Endothelial cell (in vitro differentiated cells): ENCODE results near the gene MAP4K5. TPM values are rescaled to one million over a fixed set of nuclear protein-coding genes. Genes with fewer than 3 reads are reported as not detected.

ENCODE experiments used
- DNase-seq: peaks from one replicate; pipeline ENCODE4 v3.0.0; 2021; ENCODE audit warnings: low spot score
- H3K27ac Mint-ChIP-seq: one replicate; pipeline ENCODE4 v1.8.0; 2021; ENCODE audit warnings: mixed read lengths, inconsistent platforms; ENCODE audit not compliant: unreplicated experiment
- H3K27me3 Mint-ChIP-seq: one replicate; pipeline ENCODE4 v1.8.0; 2021; ENCODE audit warnings: mild to moderate bottlenecking, moderate library complexity, mixed read lengths, inconsistent platforms; ENCODE audit not compliant: unreplicated experiment
- H3K36me3 Mint-ChIP-seq: one replicate; pipeline ENCODE4 v1.8.0; 2021; ENCODE audit warnings: mild to moderate bottlenecking, low read depth, mixed read lengths, inconsistent platforms; ENCODE audit not compliant: unreplicated experiment
- H3K4me1 Mint-ChIP-seq: one replicate; pipeline ENCODE4 v1.8.0; 2021; ENCODE audit warnings: mild to moderate bottlenecking, mixed read lengths, inconsistent platforms; ENCODE audit not compliant: unreplicated experiment
- H3K4me3 Mint-ChIP-seq: one replicate; pipeline ENCODE4 v1.8.0; 2021; ENCODE audit warnings: mild to moderate bottlenecking, mixed read lengths, inconsistent platforms; ENCODE audit not compliant: unreplicated experiment
- H3K9me3 Mint-ChIP-seq: one replicate; pipeline ENCODE4 v1.8.0; 2021; ENCODE audit warnings: mixed read lengths, inconsistent platforms; ENCODE audit not compliant: unreplicated experiment
- CTCF ChIP-seq: fragments of 200-600 bp; sonication (generic); IDR thresholded peaks from one replicate; pipeline ENCODE4 v1.5.0; 2021; ENCODE audit warnings: antibody characterized with exemption; ENCODE audit not compliant: unreplicated experiment
- long read RNA-seq: library from polyadenylated mRNA; unstranded; transcript quantifications from one replicate; pipeline ENCODE4 v2.0.0, GENCODE V29; 2020; ENCODE audit not compliant: unreplicated experiment
- total RNA-seq: library from RNA; stranded (reverse); fragmentation: NEBNext Ultra II Directional; extraction: Animal tissue kit (Norgen Biotek cat#: 25700); gene quantifications from one replicate; pipeline ENCODE4 v1.2.1, GENCODE V29; 2021; ENCODE audit not compliant: unreplicated experiment

Gene MAP4K5
- 99.3 TPM for total RNA-seq
- long read RNA-seq, partial matches to known transcripts = 12 of 16 reads
- long read RNA-seq, other reads (novel, unspliced or antisense) = 3 of 16 reads

DNA sequence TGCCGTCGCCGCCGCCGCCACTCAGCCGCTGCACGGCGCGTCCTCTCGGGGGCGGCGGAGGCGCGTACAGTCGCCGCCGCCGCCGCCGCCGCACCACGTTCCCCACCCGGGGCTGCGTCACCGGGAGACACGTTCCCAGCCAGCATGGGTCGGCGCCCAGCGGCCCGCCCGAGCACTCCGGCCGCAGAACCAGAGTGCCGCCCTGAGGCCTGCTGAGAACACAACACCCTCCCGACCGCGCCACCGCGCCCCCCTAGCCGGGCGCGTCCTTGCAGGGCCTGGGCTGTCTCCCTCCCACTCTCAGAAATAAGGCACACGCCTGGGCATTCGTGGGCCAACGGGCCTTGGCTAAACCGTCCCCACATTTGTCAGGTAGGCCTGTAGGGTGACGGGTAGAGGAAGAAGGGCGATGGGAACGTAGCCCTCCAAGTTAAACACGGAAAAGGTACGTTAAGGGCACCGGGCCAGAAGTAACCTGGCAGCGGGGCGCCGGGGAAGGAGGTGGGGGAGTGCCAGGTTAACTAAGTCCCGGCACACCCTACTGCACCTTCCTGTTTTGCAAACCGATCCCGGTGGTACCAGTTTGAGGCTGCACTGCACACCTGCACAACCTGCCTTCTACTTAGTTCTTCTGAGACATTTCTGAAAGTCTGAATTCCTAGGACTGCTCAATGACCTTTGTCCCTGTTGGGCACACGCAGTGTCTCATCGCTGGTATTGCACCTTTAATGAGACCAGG lies at the start of gene MAP4K5:
Gene MAP4K5, minus strand, starts transcription at position 68 of the 739 bp plus-strand sequence. CDS start 520 bp downstream, outside the sequence.
- peaks cover 36% of the 10 kb centered on the region for H3K4me1 Mint-ChIP-seq
- no peaks in the 10 kb centered on the region for H3K9me3 Mint-ChIP-seq
- peak within 1 kb of the TSS; percentile 85 for H3K27ac Mint-ChIP-seq
- H3K27me3 Mint-ChIP-seq = peaks cover 6% of the 10 kb centered on the region
- H3K4me3 Mint-ChIP-seq = peak within 1 kb of the TSS; percentile 98
- peak; percentile 72 for TF ChIP-seq CTCF
- DNase-seq = peak; percentile 93
- peaks cover 15% of the 10 kb centered on the region for H3K36me3 Mint-ChIP-seq

DNA sequence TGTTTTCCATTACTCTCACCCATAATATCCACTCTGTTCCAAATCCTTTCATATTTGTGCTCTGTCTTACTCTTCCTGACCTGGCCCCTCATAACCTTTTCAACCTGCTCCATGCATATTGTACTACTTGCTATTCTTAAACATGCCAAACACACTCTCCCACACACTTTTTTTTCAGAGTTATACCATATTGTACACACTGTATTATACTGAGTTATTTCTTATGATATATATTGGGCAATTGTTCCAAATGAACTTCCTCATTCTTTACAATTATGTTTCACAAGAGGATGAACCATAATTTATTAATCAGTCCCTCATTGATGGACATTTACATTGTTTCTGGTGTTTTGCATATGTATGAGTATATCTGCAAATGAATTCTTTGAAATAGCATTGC lies 46.1 kb upstream of the MAP4K5 start:
- Mint-ChIP-seq H3K36me3 (no peaks in the 10 kb centered on the region), H3K27me3 (no peaks in the 10 kb centered on the region), H3K27ac (no peak overlapping the region), H3K4me1 (no peaks in the 10 kb centered on the region), H3K4me3 (no peak overlapping the region), H3K9me3 (no peaks in the 10 kb centered on the region)
- TF ChIP-seq CTCF = no peak
- no peak for DNase-seq

GRCh38 chr14:50577982-50578381 lies 45.6 kb upstream of the MAP4K5 start:
- no peaks in the 10 kb centered on the region for H3K9me3 Mint-ChIP-seq
- no peak overlapping the region for H3K4me3 Mint-ChIP-seq
- H3K36me3 Mint-ChIP-seq = no peaks in the 10 kb centered on the region
- H3K27ac Mint-ChIP-seq = no peak overlapping the region
- no peak for DNase-seq
- no peaks in the 10 kb centered on the region for H3K27me3 Mint-ChIP-seq
- no peak for TF ChIP-seq CTCF
- H3K4me1 Mint-ChIP-seq = no peaks in the 10 kb centered on the region

GRCh38 chr14:50575769-50576168 lies 43.4 kb upstream of the MAP4K5 start:
- no peak overlapping the region for H3K4me3 Mint-ChIP-seq
- no peak for DNase-seq
- H3K36me3 Mint-ChIP-seq = no peaks in the 10 kb centered on the region
- no peaks in the 10 kb centered on the region for H3K9me3 Mint-ChIP-seq
- H3K4me1 Mint-ChIP-seq = no peaks in the 10 kb centered on the region
- TF ChIP-seq CTCF = no peak
- no peaks in the 10 kb centered on the region for H3K27me3 Mint-ChIP-seq
- no peak overlapping the region for H3K27ac Mint-ChIP-seq

DNA sequence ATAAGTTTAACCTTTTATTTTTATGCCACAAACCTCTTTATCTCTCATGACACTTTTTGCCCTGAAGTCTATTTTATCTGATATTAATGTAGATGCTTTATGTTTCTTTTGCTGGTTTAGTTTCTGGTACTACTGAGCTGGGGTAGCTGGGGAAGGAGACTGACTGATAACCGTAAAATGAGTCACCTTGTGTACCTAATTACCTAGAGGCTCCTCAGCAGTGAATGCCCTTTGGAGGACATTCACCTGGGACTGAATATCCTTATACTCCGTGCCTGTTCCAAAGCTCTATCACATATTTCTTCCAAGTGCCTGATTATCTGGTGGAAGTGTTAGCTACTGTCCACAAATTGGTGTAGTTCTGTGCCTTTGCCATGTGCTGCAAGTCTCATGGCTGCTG lies 41.5 kb upstream of the MAP4K5 start:
- Mint-ChIP-seq H3K9me3 (no peaks in the 10 kb centered on the region), H3K36me3 (peaks cover 4% of the 10 kb centered on the region), H3K27ac (no peak overlapping the region), H3K4me1 (no peaks in the 10 kb centered on the region), H3K4me3 (no peak overlapping the region), H3K27me3 (no peaks in the 10 kb centered on the region)
- DNase-seq = no peak
- no peak for TF ChIP-seq CTCF
